HT1080 (cell line): ENCODE results near the gene ZNF365. TPM values are rescaled to one million over a fixed set of nuclear protein-coding genes. Genes with fewer than 3 reads are reported as not detected.
"Not testable (repeated sequence)": the region's sequence is repeated elsewhere in the genome, so short reads cannot be mapped to it uniquely, and the experiment has no call there.

Source experiments
- DNase-seq: peaks from one replicate; pipeline ENCODE4 v3.0.0-alpha.2; 2015; ENCODE audit warnings: low read depth
- total RNA-seq: library from RNA; depleted of rRNA; stranded (reverse); fragments of >200 nt; shearing (Covaris generic); gene quantifications from 2 replicates; pipeline ENCODE4 v1.2.3, GENCODE V29; 2014

ZNF365 gene
- total RNA-seq, 1 experiment from 2014 or later = 8.8 TPM

DNA sequence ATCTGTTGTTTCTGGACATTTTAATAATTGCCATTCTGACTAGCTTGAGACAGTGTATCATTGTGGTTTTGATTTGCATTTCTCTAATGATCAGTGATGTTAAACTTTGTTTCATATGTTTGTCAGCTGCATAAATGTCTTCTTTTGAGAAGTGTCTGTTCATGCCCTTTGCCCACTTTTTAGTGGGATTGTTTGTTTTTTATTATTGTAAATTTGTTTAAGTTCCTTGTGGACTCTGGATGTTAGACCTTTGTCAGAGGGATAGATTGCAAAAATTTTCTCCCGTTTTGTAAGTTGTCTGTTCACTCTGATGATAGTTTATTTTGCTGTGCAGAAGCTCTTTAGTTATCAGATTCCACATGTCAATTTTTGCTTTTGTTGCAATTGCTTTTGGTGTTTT, 36.8 kb downstream of the ZNF365 start:
- DNase-seq = not testable (repeated sequence)

DNA sequence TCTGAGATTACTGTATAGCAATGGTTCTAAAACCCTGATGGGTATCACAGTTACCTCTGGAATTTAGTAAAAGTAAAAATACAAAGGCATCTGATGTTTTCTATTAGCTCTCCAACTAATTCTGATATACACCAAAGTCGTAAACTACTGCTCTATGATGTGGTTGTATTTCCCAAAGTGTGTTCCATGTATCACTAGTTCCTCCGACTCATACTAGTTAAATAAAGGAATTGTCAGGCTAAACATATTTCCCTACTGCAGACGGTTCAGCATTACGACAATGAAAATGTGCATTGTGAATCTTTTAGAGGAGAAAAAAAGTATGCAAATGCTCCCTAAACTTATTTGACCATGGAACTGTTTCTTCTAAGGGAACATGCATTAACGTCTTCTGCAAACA, 38.9 kb downstream of the ZNF365 start:
- DNase-seq = no peak

DNA sequence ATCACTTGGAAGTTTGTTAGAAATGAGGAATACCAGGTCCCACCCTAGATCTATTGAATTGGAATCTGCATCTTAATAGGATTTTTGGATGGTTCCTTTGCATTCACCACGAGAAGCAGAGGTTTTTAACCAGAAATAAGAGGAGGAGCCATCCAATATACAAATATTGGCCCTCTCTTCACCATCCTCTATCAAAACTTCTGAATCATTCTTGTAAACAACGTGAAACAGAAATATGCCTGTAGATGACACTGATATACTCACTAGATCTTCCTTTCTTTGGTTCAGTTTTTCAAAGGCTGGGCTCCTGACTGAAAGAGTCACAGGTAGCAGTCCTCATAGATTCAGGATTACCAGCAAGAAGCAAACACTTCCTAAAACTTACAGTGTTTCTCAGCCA, 39.5 kb downstream of the ZNF365 start:
- DNase-seq = no peak

DNA sequence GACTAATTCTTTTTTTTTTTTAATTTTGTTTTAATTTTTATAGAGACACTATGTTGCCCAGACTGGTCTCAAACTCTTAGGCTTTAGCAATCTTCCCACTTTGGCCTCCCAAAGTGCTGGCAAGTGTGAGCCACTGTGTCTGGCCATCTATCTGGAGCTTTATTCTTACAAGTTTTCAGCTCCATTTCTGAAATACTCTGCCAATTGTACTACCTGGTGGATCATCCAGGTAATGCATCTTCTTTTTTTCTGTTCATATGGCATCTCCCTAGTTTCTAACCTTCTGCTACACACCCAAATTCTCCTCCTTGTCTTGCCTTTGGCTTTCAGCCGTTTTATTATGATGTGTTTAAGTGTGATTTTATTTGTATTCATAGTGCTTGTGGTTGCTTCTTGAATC, 40.2 kb downstream of the ZNF365 start:
- DNase-seq = peak; percentile 22

DNA sequence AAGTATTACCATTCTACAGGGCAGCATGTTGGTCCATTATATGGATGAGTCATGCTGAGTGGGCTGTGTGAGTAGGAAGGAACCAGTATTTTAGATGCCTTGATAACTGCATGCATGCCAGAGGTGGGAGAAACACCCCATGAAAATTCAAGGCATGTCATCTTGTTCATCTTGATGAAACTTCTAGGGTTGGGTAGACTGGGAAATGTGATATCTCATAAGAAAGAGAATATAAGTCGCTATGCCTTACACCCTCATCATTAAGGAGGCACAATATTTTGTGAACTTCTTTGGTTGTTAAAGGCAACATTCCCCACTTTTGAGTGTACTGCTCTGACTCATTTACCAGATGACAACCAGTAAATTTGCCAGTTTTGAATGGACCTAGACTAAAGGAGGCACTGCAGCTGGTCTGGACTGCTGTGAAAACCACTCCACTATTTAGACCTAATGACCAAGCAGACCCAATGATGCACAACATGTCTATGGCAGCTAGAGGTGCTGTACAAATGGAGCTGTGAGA, 48.0 kb downstream of the ZNF365 start:
- peak; percentile 87 for DNase-seq

DNA sequence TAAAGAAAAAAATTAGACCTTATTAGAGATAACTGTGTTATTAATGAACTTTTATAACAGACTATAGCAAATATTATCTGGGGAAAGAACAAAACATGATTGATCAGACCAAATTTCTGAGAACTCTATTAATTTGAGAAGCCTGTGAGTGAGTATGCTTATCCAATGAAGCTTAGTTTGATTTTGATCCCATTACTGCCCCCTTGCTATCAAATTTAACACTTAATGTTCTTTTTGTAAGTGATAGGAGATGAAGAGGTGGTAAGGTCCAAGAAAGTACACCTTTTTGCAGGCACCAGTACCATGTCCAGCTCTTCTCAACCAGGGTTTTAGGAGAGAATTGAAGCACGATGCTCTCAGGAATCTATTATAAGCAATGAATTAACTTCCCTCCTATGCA, 49.9 kb downstream of the ZNF365 start:
- DNase-seq = peak; percentile 13

DNA sequence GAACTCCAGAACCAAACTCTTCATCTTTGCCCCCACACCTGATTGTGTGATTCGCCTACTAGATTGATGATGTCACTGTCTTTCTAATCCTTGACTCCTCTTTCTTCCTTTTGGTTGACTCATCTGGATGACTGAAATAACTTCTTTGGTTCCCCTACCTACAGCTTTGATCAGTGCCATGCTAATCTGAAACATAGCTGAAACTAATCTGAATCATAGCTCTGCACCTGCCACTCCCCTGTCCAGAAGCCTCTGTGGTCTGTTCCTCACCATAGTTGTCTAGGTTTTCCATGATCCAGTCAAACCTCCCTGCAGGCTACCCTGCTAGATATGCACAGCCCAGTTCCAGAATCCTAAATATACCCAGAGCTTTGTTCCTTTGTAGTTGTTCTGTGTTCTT, 51.9 kb downstream of the ZNF365 start:
- DNase-seq = peak; percentile 93

DNA sequence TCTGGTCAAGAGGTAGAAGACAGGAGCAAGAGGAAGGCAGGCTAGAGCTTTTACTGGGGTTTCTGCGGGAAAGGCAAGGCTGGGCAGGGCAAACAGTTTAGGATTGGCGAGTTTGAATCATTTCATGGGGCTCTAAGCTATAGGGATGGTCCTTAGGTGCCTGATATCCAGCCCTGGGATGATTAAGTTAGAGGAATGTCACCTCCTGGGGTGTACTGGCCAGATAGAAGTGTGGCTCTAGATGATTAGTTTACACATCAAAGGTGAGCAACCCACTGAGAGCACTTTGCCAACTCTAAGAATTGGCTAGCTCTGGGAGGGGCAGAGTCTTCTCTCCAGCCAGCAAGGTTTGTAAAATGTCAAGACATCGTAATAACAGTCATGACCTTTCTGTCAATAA, 52.4 kb downstream of the ZNF365 start:
- DNase-seq = peak; percentile 10

DNA sequence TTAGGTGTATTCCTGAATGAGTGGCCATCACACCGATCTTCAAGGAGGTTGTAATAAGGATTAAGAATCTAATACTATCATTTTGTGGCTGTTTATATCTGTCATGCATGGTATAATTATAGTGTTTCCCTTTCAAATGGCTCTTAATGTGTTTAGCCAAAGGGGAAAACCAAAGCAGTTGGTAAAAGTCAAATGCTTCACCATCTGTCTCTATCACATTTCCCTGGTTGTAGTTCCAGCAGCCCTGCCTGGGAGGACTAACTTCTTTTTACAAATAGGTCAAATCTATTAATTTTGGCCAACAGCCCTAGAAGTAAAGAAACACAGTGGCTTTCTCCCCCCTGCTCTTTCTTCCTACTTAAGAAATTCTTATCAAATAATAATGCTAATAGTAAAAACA, 56.7 kb downstream of the ZNF365 start:
- no peak for DNase-seq

DNA sequence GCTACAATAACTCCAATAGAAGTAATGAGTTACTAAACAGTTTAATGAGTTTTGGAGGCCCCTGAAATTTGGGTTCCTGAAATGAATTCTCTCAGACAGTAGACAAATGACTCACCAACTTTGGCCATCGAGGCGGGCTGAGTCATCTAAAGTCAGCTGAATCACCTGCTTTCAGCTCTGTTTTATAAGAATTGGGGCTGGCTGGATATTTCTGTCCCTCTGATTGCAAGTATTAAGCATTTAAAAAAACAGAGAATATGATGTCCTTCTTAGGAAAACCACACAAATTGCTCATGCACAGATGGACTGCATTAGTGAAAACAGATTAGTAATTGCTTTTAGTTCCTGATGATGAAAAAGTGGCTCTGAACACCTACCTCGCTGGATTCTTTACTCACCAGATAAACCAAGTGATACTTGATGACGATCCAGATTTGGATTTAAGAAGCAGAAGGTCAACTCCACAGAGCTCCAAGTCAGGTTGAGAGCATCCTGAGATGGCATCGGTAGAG, 59.1 kb downstream of the ZNF365 start:
- DNase-seq = peak; percentile 98

DNA sequence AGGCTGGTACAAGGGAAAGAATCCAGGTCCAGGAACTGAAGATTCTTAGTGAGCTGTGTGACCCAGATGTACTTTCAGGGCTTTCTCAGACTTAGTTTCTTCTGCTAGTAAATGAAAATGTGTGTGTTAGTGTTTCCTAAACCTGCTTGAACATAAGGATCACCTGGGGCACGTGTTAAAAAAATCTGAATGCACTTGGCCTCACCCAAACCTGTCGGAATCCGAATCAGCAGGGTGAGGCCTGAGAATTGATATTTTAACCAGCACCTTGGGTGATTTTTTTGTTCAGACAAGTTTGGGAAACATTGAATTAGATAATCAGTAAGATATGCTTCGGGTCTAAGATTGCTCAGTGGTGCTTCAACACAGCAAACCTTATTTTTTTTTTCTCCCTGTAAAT, 59.7 kb downstream of the ZNF365 start:
- DNase-seq = no peak

DNA sequence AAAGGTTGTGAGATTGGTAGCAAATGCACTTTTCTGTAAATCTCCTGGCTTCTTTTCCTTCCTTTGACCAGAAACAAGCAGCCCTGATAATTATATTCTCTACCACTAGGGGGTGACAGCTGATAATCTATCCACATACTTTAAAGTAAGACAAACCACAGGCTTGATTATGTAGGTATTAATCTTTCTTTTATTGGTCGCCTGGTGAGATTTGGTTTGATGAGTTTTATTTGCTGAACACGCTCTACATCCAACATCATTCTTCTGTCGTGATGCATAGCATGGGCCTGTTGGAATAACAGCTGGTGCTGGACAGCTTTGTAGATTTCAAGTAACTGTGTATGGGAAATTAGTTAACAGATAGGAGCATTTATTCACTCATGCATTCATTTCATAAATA, 63.5 kb downstream of the ZNF365 start:
- peak; percentile 67 for DNase-seq

DNA sequence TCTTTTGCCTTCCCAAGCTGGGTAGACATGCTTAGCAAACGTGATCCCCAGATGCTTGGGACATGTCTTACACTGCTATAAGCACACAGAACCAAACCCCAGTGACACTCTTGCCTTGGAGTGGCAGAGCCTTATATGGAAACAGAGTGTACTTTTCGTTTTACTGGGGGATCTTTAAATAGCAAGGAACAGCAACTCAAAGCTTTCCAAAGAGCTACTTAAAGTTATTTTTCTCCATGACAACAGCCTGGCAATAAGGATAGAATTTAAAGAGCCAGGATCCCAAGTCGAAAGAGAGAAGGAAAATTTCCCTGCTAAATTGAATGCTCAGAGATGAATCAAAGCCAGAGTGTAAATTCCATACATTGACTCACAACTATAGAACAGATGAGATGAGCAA, 67.8 kb downstream of the ZNF365 start:
- DNase-seq = no peak

DNA sequence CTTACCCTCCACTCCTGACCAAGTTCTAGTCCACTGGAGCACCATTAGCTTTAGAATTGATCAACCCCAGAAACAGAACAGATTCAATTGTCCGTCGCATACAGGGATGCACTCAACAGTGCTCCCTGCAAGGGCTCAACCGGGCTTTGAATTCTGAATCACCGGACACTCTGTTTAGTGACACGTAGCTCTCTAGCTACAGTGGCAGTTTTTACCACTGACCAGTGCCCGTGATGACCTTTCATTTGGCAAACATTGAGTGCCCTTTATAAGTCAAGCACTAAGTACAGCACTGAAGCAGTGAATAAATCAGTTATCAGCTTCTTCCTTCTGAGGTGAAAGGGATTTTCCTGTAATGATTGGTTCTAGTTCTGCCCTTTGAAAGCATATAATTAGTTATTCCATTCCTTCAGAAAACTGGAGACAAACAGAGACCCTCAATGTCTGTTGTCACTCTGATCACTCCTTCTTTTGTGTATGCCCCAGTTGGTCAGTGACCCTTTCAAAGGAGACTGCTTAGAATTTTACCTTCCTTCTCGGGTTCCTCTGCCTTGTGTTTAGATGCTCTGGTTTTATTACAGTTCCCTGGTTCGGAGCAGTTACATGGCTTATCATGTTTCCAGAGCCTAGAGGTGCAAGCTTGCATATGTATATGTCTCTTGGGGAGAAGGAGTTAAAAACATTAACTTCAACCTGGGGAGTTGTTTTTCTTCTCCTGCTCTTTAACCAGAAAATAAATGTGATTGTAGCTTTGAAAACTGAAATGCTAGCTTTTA, 68.9 kb downstream of the ZNF365 start:
- no peak for DNase-seq

DNA sequence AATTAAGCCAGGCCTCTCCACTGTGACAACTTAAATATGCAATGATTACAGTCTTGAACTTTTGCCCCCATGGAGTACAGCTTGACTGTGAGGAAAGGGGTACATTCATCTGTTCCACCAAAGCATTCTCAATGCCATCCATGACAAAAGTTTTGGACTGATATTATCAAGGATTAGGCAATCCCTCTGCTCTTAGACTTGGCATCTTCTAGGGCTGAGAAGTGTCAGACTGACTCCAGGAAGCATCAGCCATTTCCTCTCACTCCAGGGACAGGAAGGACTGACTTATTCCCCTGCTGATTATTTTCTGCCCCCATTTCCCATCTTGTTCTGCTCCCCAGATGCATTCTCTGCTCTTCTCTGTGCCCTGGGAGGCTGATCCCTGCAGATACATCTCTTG, 69.7 kb downstream of the ZNF365 start:
- DNase-seq = no peak

DNA sequence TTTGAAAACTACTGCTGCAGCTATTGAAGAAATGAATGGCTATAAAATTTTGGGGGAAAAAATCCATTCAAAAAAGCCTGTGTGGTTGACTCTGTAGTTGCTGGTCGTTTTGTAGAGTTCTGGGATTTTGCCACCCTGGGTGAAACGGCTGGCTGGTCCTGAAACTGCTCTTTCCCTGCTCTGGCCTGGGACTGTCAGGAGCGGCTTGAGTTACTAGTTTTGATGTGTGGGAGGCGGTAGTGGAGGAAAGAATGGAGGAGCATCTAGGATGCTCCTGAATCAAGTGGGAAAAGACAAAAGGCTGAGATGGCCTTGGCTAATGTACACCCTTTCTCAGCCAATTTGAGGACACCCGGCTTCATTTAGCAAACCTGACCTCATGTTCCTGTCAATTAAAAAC, 72.5 kb downstream of the ZNF365 start:
- DNase-seq = no peak

DNA sequence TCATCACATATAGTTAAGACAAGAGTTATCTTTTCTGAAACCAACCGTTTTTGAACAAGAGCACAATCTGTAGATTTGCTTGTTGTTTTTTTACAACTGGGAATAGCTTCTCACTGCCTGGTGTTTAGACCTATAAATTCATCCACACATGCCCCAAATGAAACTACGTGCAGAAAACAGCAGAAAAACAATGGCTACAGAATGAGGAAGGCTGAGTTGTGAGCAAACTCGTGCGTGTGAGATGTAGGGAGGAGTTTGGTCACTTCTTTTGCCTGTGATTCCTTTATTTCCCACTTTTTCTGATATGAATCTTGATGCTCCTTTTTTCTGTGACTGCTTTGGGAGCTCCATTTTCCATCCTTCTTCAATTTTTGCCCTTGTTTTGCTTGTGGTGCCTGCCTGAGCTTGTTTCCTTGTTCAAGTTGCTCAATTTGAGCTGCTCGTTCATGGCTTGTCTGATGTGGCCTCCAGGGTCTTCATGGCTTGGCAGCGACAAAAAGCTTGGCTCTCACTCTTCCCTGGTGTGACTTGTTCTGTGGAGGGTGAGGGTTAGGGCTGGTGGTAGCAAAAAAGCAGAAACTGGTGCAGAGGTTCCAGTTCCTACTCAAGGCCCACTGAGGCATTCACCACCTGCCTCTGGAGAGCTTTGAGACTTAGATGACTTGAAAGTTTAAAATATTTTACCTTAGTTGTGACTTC, 76.9 kb downstream of the ZNF365 start:
- DNase-seq = no peak

DNA sequence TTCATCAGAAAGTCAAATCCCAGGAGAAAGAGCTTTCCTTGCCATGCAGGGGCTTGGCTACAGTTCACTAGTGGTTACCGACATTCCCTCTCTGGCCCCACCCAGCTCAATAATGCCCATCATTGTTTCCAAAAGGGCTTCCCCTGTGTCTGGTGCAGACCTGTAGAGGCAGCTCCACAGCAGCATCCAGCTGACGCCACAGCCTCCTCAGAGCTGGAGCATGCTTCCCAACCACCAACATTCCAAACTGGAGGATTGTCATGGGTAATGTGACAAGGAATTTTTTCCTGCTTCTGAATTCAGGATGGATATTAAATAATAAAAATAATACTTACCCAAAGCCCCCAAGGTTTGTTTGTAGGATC, 77.4 kb downstream of the ZNF365 start:
- DNase-seq = peak; percentile 5
